Measurements from ENCODE around the gene CACNB1.

The CACNB1 gene

GRCh38 chr17:39155654-39156053 is 41.8 kb downstream of the CACNB1 start:
- no peak for TF ChIP-seq CTCF (IDR thresholded peaks at IDR 0.05; ENCODE audit: low read depth, low read length)
- no peak overlapping the region for H3K4me3 ChIP-seq (ENCODE audit: low read depth, low read length)
- DNase-seq (ENCODE audit: low read depth, low spot score): no peak
- in situ Hi-C loops (cut with HindIII; ENCODE audit: low sequenced_read_pairs): no loop called here

GRCh38 chr17:39153599-39154051 is 43.8 kb downstream of the CACNB1 start:
- peak; percentile 89 for DNase-seq (ENCODE audit: low read depth, low spot score)
- in situ Hi-C loops (cut with HindIII; ENCODE audit: low sequenced_read_pairs): no loop called here
- H3K4me3 ChIP-seq (ENCODE audit: low read depth, low read length): peak overlapping the region; percentile 72
- TF ChIP-seq CTCF (IDR thresholded peaks at IDR 0.05; ENCODE audit: low read depth, low read length): peak; percentile 18

GRCh38 chr17:39151943-39152818 is 45.3 kb downstream of the CACNB1 start:
- in situ Hi-C loops (cut with HindIII; ENCODE audit: low sequenced_read_pairs): no loop called here
- no peak for DNase-seq (ENCODE audit: low read depth, low spot score)

GRCh38 chr17:39151150-39151942 is 46.1 kb downstream of the CACNB1 start, which contains the start of gene PLXDC1:
Gene PLXDC1, minus strand, starts transcription at chr17:39151637. Its CDS starts 200 bp downstream, at chr17:39151437.
- H3K4me3 ChIP-seq (ENCODE audit: low read depth, low read length): peak within 1 kb of the TSS; percentile 72
- in situ Hi-C loops (cut with HindIII; ENCODE audit: low sequenced_read_pairs): no loop called here
- TF ChIP-seq CTCF (IDR thresholded peaks at IDR 0.05; ENCODE audit: low read depth, low read length): no peak
- DNase-seq (ENCODE audit: low read depth, low spot score): no peak

More at GRCh38 chr17:39151943-39152818, 45.3 kb downstream of the CACNB1 start:
- peak overlapping the region; percentile 72 for H3K4me3 ChIP-seq (ENCODE audit: low read depth, low read length)
- no peak for TF ChIP-seq CTCF (IDR thresholded peaks at IDR 0.05; ENCODE audit: low read depth, low read length)

GRCh38 chr17:39150795-39151149 is 46.7 kb downstream of the CACNB1 start:
- H3K4me3 ChIP-seq (ENCODE audit: low read depth, low read length): no peak overlapping the region
- DNase-seq (ENCODE audit: low read depth, low spot score): no peak
- in situ Hi-C loops (cut with HindIII; ENCODE audit: low sequenced_read_pairs): no loop called here
- no peak for TF ChIP-seq CTCF (IDR thresholded peaks at IDR 0.05; ENCODE audit: low read depth, low read length)

GRCh38 chr17:39150104-39150634 is 47.3 kb downstream of the CACNB1 start:
- TF ChIP-seq CTCF (IDR thresholded peaks at IDR 0.05; ENCODE audit: low read depth, low read length): no peak
- no peak overlapping the region for H3K4me3 ChIP-seq (ENCODE audit: low read depth, low read length)
- in situ Hi-C loops (cut with HindIII; ENCODE audit: low sequenced_read_pairs): no loop called here
- DNase-seq (ENCODE audit: low read depth, low spot score): no peak
